Renal cortex interstitium (tissue), 11 donors: ENCODE data around the gene UBE2G2. TPM values are rescaled to one million over a fixed set of nuclear protein-coding genes. Genes with fewer than 3 reads are reported as not detected.

Experiments used
- DNase-seq, 11 donors: peaks; one replicate each; pipeline ENCODE4 v3.0.0-alpha.2; 2013; ENCODE audit warnings: low read depth in 9 of 11, low spot score in 4 of 11; ENCODE audit errors: extremely low read depth in 1 of 11
- polyA plus RNA-seq, 3 donors: library from polyadenylated mRNA; unstranded; fragments of 120-200 nt; gene quantifications; one replicate each; pipeline ENCODE4 v1.2.1, GENCODE V29; 2013; ENCODE audit not compliant: insufficient read length in 3 of 3

Gene UBE2G2
- polyA plus RNA-seq, 3 donors = 82.1 to 132 (median 83.4) TPM

DNA sequence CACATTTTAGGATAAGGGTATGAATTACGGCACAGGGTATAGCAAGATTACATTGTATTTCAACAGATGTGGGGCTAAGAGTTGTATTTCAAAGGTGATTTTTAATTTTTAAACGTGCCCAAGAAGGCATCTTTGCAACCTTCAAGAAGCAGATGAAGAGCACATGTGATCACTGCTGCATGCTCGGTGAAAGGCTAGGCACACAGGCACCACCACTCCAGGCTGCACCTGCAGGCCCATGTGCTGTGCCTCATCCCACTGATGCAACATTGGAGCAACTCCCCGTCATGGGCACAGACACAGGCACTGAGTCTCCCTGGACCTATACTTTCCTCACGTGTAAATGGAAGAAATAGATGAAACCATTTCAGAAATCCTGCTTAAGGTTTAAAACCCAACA is 23.5 kb downstream of the UBE2G2 start:
- DNase-seq = no peak

- no peak for DNase-seq
These were observed 26.6 kb downstream of the UBE2G2 start for GRCh38 chr21:44774972-44775371.

- peak in 9 of 11 donors; percentile 60 to 89 (median 72) for DNase-seq
These were observed 28.2 kb downstream of the UBE2G2 start for GRCh38 chr21:44773291-44773932.

DNA sequence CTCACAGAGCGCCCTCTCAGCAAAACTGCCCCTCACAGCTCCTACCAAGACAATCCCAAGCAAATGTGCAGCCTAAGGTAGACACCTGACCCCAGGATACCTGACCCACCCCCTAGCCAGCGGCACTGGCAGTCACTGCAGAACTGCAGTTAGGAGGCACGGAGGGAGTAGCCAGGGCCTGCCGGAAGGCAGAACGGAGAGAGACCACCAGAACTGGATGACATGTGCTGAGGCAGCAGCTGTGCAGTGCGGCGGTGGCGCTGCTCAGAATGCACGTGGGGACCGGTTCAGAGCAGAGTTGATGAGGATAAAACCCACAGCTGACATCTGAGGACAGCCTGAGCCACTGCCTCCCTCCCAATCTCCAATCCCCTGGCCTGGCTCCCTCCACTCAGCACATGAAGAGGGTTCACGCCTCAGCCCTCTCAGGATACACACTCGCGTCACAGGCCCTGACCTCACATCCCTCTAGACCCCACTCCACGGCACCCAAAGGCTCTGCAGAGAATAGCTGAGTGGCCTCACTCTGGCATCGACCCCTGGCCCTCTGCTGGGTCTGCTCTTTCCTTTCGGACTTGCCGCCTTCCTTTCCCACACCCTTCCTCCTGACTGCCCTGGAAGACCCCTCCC is 29.6 kb downstream of the UBE2G2 start:
- DNase-seq = no peak

- no peak for DNase-seq
These were observed 33.5 kb downstream of the UBE2G2 start for GRCh38 chr21:44767834-44768831.

- no peak for DNase-seq
These were observed 34.7 kb downstream of the UBE2G2 start for GRCh38 chr21:44766818-44767354.

- DNase-seq = no peak
These were observed 35.4 kb downstream of the UBE2G2 start for GRCh38 chr21:44766014-44766817.

DNA sequence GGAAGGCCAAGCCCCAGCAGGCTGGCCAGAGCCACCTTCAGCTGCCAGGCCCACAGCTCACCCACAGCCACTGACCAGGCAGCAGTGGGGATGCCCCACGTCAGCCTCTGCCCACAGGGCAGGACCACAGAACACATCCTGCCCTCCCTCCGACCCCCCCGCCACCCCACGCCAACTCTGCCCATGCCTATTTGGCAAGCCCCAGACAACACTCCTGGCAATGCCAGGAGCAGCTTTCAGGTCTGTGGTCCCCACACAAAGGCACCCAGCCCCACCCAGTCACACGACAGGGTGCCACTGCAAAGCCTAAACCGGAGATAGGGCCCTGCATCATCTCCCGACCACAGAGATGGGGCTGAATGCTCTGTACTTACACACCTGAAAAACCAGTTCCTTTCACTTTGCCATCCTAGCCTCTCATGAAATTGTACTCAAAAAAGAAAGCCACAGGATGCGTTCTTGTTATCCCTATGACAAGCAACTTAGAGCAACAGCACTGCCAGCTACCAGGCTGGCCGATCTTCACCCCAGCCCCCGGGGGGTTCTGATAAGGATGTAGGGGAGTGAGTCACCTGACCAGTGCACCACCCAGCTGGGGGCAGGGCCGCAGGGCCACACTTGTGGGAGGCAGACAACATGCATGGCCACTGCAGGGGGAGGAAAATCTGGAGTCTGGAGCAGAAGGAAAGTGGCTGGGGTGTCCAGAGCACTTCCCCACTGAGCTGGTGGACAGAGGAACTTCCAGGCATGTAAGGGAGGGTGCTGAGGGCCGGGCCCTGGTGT is 36.2 kb downstream of the UBE2G2 start:
- no peak for DNase-seq

- DNase-seq = no peak
These were observed 37.0 kb downstream of the UBE2G2 start for GRCh38 chr21:44764319-44765230.

DNA sequence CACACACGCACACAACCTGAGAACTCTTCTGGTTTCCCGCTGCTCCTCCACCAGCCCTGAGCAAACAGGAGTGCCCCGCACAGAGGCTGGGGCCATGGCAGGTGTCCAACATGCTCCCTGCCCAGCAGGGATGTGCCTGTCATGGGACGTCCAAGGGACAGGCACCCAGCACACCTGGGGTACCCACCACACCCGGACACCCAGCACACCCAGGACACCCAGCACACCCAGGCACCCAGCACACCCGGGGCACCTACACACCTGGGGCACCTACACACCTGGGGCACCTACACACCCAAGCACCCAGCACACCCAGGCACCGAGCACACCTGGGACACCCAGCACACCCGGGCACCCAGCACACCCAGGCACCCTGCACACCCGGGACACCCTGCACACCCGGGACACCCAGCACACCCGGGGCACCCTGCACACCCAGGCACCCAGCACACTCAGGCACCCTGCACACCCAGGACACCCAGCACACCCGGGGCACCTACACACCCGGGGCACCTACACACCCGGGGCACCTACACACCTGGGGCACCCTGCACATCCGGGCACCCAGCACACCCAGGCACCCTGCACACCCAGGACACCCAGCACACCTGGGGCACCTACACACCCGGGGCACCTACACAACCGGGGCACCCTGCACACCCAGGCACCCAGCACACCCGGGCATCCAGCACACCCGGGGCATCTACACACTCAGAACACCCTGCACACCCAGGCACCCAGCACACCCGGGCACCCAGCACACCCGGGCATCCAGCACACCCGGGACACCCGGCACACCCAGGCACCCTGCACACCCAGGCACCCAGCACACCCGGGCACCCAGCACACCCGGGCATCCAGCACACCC is 37.9 kb downstream of the UBE2G2 start:
- no peak for DNase-seq

DNA sequence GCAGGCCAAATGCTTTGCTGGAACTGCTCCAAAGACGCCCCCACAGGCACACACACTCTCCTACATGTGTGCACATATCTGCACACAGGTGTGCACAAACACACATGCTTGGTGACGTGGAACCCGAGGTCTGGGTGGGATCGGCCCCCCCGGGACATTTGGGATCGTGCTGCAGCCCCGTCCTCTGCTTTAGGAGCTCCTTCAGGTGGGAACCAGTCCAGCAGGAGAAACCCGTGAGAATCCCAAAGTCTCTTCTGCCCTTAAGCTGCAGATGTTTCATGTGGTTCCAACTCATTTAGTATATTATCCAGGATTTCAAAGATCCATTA is 38.6 kb downstream of the UBE2G2 start:
- DNase-seq = no peak

DNA sequence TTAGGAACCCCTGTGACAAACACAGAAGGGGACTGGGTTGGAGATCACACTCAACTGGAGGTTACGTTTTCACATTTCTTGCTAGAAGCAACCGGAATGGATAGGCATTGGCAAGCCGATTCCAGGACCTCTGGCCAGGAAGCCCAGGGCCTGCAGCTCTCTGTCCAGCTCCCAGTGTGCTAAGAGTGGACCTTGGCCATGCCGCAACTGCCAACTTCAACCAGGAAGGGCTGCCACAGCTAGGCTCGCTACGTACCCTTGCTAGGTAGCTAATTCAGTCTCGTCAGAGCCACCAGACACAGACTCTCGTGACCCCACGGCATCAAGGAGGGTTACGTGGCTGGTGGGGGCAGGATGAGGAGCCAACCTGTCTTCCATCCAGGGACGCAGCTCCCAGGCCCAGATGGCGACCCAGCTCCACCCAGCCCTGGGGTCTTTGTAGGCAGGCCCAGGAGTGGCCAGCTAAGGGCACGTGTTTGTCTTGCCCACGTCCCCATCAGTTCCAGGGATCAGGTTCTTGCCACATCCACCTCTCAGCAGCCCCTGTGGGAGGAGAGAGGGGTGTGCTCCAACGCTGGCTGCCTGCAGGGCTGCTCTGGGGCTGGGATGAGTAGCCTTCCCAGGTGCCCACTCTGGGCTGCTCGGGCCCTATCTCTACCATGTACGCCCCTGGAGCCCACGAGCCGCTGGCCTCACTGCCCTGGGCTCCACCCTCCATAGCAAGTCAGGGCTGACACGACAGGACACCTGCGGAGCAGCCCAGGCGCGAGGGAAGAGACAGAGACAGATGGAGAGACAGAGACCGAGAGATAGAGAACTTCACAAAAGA is 39.2 kb downstream of the UBE2G2 start:
- no peak for DNase-seq

GRCh38 chr21:44761747-44762208 is 39.8 kb downstream of the UBE2G2 start:
- DNase-seq = no peak

GRCh38 chr21:44761011-44761729 is 40.5 kb downstream of the UBE2G2 start:
- no peak for DNase-seq

- no peak for DNase-seq
These were observed 41.2 kb downstream of the UBE2G2 start for GRCh38 chr21:44760376-44760775.
